ENCODE measurements around the gene SDK2.

SDK2 gene

DNA sequence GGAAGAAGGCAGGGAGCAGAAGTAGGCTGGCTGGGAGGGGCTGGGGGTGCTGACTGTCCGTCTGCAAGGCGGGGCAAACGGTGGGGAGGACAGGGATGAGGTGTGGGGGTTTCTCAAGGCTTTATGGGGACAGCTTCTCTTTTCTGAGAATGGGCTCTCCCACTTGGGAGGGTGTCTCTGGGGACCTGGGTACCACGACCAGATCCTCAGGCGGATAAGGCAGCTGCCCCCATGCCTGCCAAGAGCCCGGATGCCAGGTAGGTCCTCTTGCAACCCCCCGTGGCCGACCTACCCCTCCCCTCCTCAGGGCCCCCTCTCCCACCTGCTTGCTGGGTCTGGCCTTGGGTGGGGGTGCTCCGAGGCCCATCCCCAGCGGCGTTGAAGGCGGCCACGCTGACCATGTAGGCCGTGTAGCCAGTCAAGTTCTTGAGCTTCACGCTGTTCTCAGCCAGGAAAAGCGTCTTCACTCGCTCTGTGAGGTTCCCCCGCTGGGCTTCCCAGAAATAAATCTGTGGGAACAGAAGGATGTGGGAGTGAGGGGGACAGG is 276.1 kb downstream of the SDK2 start:
- Histone ChIP-seq H3K27ac (ENCODE audit: low read length) (no peak overlapping the region), H3K4me2 (ENCODE audit: low read depth, low read length) (no peak overlapping the region), H2AFZ (ENCODE audit: low read length) (no peak overlapping the region), H3K9me2 (replicated peaks; ENCODE audit: insufficient read depth, low read length) (no peaks in the 10 kb centered on the region), H3F3A (ENCODE audit: insufficient read depth, low read length) (no peaks in the 10 kb centered on the region), H3K4me1 (ENCODE audit: low read length) (no peaks in the 10 kb centered on the region), H4K20me1 (ENCODE audit: insufficient read depth, low read length) (no peaks in the 10 kb centered on the region), H3K36me3 (replicated peaks; ENCODE audit: insufficient read depth, low read length) (no peaks in the 10 kb centered on the region), H3K9me3 (replicated peaks; ENCODE audit: insufficient read depth, low read length) (no peaks in the 10 kb centered on the region), H3K79me2 (ENCODE audit: low read length) (no peaks in the 10 kb centered on the region), H3K27me3 (replicated peaks; ENCODE audit: insufficient read depth, low read length) (peaks cover 42% of the 10 kb centered on the region), H3K4me3 (ENCODE audit: low read length) (no peak overlapping the region), H3K9ac (ENCODE audit: low read length) (no peak overlapping the region)
- DNase-seq: no peak
- TF ChIP-seq, protein P1, sequence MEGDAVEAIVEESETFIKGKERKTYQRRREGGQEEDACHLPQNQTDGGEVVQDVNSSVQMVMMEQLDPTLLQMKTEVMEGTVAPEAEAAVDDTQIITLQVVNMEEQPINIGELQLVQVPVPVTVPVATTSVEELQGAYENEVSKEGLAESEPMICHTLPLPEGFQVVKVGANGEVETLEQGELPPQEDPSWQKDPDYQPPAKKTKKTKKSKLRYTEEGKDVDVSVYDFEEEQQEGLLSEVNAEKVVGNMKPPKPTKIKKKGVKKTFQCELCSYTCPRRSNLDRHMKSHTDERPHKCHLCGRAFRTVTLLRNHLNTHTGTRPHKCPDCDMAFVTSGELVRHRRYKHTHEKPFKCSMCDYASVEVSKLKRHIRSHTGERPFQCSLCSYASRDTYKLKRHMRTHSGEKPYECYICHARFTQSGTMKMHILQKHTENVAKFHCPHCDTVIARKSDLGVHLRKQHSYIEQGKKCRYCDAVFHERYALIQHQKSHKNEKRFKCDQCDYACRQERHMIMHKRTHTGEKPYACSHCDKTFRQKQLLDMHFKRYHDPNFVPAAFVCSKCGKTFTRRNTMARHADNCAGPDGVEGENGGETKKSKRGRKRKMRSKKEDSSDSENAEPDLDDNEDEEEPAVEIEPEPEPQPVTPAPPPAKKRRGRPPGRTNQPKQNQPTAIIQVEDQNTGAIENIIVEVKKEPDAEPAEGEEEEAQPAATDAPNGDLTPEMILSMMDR (IDR thresholded peaks at IDR 0.05; ENCODE audit: low read length): no peak
- TF ChIP-seq EZH2phosphoT487 (IDR thresholded peaks at IDR 0.05; ENCODE audit: low read length) (no peak), EZH2 (optimal IDR thresholded peaks at IDR 0.05; ENCODE audit: low read depth, low read length) (no peak)

DNA sequence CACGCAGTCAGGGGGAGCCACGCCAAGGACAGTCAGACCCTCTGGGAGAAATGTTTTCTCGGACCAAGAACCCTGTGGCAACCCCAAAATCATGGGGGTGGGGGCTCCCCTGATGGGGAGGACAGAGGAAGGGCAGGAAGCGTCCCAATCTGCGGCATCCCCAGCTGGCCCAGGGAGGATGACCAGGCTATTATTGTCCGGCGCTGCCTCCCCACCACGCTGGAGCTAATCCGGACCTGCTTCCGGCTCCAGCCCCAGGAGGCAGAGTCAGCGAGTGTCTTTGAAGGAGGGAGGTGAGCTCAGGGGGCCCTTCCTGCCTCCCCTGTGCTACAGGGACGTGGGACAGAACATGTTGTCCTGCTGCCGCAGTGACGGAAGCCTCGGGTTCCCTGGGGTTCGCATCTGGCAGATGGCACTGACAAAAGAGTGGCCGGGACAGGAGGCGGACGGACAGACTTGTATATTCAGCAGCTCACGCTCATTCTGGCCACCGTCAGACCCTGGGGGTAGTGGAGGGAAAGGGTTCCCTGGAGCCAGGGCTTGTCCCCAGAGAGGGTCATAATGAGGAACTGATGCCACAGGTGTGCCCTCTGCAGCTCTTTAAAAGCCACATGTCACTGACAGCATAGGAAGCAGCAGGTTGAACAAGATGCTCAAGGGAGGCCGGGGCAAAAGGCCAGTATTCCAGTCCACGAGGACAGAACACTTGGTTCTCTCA is 278.2 kb downstream of the SDK2 start:
- no peak overlapping the region for H3K9ac ChIP-seq (ENCODE audit: low read length)
- no peaks in the 10 kb centered on the region for H3F3A ChIP-seq (ENCODE audit: insufficient read depth, low read length)
- H2AFZ ChIP-seq (ENCODE audit: low read length): no peak overlapping the region
- H3K4me3 ChIP-seq (ENCODE audit: low read length): no peak overlapping the region
- no peak overlapping the region for H3K27ac ChIP-seq (ENCODE audit: low read length)
- H3K4me1 ChIP-seq (ENCODE audit: low read length): no peaks in the 10 kb centered on the region
- TF ChIP-seq, protein P1 (IDR thresholded peaks at IDR 0.05; ENCODE audit: low read length): no peak
- TF ChIP-seq EZH2phosphoT487 (IDR thresholded peaks at IDR 0.05; ENCODE audit: low read length): no peak
- no peaks in the 10 kb centered on the region for H3K36me3 ChIP-seq (replicated peaks; ENCODE audit: insufficient read depth, low read length)
- no peaks in the 10 kb centered on the region for H3K9me2 ChIP-seq (replicated peaks; ENCODE audit: insufficient read depth, low read length)
- H3K4me2 ChIP-seq (ENCODE audit: low read depth, low read length): no peak overlapping the region
- DNase-seq: no peak
- H3K79me2 ChIP-seq (ENCODE audit: low read length): no peaks in the 10 kb centered on the region
- no peaks in the 10 kb centered on the region for H3K9me3 ChIP-seq (replicated peaks; ENCODE audit: insufficient read depth, low read length)
- peaks cover 39% of the 10 kb centered on the region for H3K27me3 ChIP-seq (replicated peaks; ENCODE audit: insufficient read depth, low read length)
- no peaks in the 10 kb centered on the region for H4K20me1 ChIP-seq (ENCODE audit: insufficient read depth, low read length)

DNA sequence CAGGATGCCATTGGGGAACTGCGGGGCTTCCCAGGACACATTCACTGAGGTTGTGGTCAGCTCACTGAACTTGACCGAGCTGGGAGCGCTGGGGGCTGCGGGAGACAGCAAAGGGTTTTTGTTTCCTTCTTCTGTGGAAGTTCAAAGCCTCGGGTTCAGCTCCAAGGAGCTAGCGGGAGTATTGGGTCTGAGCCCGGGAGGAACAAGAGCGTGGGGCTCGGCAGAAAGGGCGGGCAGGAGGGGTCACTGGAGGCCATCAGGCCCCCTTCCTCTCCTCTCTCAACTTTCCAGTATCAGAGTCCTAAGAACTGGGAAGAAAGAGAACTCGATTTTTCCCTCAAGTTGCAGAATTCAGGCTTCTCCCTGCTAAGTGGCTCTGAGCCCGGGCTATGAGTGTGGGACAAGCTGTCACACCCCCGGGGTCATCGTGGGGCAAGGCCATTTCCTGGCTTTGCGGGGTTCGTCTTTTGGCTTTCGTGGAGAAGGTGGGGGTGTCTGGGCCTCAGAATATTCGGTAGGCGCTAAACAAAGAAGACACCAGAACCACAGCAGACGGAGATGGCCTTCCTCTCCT is 278.9 kb downstream of the SDK2 start:
- Histone ChIP-seq H3K79me2 (ENCODE audit: low read length) (no peaks in the 10 kb centered on the region), H3F3A (ENCODE audit: insufficient read depth, low read length) (no peaks in the 10 kb centered on the region), H3K9ac (ENCODE audit: low read length) (no peak overlapping the region), H3K9me2 (replicated peaks; ENCODE audit: insufficient read depth, low read length) (no peaks in the 10 kb centered on the region), H3K9me3 (replicated peaks; ENCODE audit: insufficient read depth, low read length) (no peaks in the 10 kb centered on the region), H3K27me3 (replicated peaks; ENCODE audit: insufficient read depth, low read length) (peaks cover 43% of the 10 kb centered on the region), H4K20me1 (ENCODE audit: insufficient read depth, low read length) (no peaks in the 10 kb centered on the region), H3K4me1 (ENCODE audit: low read length) (no peaks in the 10 kb centered on the region), H2AFZ (ENCODE audit: low read length) (no peak overlapping the region), H3K36me3 (replicated peaks; ENCODE audit: insufficient read depth, low read length) (no peaks in the 10 kb centered on the region), H3K27ac (ENCODE audit: low read length) (no peak overlapping the region), H3K4me3 (ENCODE audit: low read length) (no peak overlapping the region), H3K4me2 (ENCODE audit: low read depth, low read length) (no peak overlapping the region)
- TF ChIP-seq EZH2phosphoT487 (IDR thresholded peaks at IDR 0.05; ENCODE audit: low read length) (no peak), EZH2 (optimal IDR thresholded peaks at IDR 0.05; ENCODE audit: low read depth, low read length) (no peak)
- TF ChIP-seq, protein P1 (IDR thresholded peaks at IDR 0.05; ENCODE audit: low read length): no peak
- no peak for DNase-seq

Measured in MM.1S (cell line).